ENCODE data around the gene MBNL1.

DNA sequence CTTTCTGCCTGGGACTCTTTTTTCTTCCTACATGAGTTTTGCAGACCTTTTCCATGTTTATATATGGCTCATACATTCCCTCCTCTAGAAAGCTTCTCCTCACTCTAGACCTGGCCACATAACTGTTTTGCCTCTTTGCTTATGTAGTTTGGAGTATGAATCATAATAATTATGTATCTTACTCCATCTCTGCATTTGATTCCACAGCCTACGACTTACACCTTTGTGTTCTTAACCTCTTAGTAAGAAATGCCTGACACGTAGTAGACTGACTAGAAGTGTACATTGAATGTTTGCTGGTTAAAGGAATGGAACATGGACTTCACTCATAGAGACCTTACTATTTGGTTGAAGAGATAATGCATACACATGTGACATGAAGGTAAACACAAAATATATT, 56.4 kb downstream of the MBNL1 start:
- TF ChIP-seq POLR2A (IDR thresholded peaks at IDR 0.05), result no peak
- TF ChIP-seq, protein P1, sequence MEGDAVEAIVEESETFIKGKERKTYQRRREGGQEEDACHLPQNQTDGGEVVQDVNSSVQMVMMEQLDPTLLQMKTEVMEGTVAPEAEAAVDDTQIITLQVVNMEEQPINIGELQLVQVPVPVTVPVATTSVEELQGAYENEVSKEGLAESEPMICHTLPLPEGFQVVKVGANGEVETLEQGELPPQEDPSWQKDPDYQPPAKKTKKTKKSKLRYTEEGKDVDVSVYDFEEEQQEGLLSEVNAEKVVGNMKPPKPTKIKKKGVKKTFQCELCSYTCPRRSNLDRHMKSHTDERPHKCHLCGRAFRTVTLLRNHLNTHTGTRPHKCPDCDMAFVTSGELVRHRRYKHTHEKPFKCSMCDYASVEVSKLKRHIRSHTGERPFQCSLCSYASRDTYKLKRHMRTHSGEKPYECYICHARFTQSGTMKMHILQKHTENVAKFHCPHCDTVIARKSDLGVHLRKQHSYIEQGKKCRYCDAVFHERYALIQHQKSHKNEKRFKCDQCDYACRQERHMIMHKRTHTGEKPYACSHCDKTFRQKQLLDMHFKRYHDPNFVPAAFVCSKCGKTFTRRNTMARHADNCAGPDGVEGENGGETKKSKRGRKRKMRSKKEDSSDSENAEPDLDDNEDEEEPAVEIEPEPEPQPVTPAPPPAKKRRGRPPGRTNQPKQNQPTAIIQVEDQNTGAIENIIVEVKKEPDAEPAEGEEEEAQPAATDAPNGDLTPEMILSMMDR (IDR thresholded peaks at IDR 0.05), result no peak

Data from testis (tissue), 2 donors.